ENCODE results near the gene TMEM139.

- TF ChIP-seq POLR2A (IDR thresholded peaks at IDR 0.05) (no peak), CTCF (IDR thresholded peaks at IDR 0.05) (no peak)
Measured at GRCh38 chr7:143242306-143242705, 42.5 kb upstream of the TMEM139 start.

Measured in lower leg skin (tissue), 3 donors.